GM21528 (cell line): ENCODE measurements around the gene ASPSCR1.

Source experiments
- ATAC-seq: cut with Tn5 transposase; IDR thresholded peaks from one replicate; pipeline ENCODE4 v1.9.1; 2021; ENCODE audit warnings: mild to moderate bottlenecking, moderate library complexity; ENCODE audit not compliant: unreplicated experiment, low FRiP score

ASPSCR1 gene, protein sequence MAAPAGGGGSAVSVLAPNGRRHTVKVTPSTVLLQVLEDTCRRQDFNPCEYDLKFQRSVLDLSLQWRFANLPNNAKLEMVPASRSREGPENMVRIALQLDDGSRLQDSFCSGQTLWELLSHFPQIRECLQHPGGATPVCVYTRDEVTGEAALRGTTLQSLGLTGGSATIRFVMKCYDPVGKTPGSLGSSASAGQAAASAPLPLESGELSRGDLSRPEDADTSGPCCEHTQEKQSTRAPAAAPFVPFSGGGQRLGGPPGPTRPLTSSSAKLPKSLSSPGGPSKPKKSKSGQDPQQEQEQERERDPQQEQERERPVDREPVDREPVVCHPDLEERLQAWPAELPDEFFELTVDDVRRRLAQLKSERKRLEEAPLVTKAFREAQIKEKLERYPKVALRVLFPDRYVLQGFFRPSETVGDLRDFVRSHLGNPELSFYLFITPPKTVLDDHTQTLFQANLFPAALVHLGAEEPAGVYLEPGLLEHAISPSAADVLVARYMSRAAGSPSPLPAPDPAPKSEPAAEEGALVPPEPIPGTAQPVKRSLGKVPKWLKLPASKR

DNA sequence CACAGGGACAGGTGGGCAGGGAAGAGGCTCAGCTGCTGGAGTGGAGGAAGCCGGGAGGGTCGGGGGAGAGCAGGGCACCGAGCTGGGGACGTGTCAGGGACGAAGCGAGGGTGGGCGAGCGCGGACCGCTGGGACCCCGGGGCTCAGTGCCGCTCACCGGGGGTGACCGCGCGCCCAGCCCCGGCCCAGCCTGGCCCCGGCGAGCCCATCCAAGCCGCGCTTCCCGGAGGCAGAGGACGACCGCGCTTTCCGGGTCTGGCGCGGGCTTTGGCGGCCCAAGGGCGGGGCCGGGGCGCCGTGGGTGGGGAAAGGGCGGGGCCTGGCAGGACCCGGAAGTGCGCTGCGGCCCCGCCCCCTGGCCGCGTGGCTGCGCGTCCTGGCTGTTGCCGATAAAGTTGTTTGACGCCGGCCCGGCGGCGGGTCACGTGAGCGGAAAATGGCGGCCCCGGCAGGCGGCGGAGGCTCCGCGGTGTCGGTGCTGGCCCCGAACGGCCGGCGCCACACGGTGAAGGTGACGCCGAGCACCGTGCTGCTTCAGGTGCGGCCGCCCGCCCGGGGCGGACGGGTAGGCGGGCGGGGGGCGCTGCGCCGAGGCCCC, at the start of gene ASPSCR1:
Gene ASPSCR1, plus strand, starts transcription at position 419 of the 598 bp plus-strand sequence. Its CDS starts 18 bp downstream, at position 437.
- peak; percentile 82 for ATAC-seq

DNA sequence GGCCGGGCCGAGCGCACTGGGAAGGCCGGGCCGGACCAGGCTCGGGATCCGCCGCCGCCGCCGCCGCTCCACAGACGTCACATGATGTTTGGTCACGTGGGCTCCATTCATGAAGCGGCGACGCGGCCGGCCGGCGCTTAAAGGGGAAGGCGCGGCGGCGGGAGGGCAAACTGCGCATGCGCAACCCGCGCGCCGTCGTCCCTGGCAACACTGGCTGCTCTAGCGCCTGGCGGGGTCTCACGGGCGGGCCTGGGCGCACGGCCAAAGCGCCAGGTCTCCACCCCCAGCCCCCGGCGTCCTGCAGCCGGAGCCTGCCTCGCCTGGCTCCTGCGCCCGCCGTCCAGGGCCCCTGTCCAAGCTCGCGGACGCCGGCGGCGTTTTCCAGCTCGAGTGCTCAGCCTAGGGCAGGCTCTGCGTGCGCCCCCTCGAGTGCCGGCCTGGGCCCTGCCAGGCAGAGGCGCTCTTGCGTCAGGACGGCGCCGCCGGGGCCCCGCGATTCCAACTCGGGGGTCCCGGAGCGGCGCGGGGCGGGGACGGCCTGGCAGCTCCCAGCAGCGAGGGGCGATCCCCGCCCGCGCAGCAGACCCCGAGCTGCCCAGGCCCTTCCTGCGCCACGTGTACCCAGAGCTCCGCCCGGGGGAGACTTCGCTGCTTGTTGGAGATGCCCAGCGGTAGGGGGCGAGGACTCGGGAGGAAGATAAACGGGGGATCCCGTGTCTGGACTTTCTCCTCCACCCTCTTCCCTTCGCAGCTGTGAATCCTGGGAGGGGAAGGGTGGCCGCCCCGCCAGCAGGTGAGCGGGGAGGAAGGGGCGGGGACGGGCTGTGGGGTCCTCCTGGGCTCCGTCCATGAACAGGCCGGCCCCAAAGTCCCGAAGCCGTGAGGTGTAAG, 49.5 kb upstream of the ASPSCR1 start, which contains the start of gene MAFG:
Gene MAFG, minus strand, starts transcription at position 83 of the 891 bp plus-strand sequence. CDS start 4,550 bp downstream, outside the sequence.
- ATAC-seq, result peak; percentile 43

DNA sequence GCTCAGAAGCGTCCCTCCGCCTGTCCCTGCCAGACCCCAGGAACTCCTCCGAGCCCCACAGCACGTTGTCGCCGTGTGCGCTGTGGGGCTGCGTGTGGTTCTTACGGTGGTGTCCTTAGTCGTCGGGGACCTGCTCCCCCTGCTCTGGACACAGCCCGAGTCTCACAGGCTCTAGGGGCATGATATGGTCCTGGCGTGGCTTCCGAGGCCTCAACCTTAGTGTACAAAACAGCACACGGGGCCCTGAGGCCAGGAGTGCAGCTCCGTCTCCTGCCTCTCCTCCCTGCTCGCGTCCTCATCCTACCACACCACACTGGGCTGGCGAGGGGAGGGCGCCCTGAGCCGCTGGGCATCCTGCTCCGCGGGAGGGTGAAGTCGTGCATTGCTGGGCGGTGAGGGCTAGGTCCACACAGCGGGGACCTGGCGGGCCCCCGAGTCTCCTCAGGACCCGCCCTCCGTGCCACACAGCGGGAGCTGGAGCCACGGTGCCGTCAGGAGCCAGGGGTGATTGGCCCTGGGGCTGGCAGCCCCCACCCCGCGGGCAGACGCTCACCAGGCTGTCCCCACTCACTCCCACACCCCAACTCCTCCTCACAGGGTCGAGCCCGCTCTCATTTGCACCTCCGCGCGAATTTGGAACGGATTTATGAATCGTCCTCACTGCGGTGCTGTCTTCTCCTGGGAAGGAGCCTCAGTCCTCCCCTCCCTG, 48.7 kb upstream of the ASPSCR1 start:
- no peak for ATAC-seq

DNA sequence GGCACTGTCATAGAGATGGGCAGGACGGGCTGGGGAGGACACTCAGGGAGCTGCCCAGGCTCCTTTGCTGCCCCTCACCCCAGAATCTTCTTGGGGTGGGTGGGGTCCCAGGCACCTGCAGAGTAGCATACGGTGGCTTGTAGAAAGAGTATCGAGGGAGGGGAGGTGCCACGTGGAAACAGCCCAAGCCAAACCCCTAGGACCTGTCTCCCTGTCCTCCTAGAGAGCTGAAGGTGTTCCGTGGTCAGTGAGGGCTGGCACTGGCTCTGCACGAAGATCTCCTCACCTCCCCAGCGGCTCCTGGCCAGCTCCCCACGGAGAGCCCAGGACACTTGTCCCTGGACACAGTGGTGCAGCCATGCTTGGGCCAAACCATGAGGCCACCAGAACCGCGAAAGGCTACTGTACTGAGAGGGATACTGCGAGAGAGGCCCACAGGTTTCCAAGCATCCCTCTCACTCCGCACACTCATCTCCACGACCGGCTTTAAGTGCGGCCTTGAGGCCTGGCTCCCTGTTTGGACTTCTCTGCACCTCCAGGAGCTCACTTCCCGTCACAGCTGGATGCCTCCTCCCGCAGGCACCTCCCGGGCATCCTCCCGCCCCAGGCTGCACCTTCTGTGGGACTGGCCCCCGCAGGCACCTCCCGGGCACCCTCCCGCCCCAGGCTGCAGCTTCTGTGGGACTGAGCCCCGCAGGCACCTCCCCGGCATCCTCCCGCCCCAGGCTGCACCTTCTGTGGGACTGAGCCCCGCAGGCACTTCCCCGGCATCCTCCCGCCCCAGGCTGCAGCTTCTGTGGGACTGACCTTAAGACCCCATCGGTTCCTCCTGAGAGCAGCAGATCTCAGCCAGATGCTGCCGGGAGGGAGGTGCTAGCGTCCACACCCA, 47.9 kb upstream of the ASPSCR1 start:
- no peak for ATAC-seq

DNA sequence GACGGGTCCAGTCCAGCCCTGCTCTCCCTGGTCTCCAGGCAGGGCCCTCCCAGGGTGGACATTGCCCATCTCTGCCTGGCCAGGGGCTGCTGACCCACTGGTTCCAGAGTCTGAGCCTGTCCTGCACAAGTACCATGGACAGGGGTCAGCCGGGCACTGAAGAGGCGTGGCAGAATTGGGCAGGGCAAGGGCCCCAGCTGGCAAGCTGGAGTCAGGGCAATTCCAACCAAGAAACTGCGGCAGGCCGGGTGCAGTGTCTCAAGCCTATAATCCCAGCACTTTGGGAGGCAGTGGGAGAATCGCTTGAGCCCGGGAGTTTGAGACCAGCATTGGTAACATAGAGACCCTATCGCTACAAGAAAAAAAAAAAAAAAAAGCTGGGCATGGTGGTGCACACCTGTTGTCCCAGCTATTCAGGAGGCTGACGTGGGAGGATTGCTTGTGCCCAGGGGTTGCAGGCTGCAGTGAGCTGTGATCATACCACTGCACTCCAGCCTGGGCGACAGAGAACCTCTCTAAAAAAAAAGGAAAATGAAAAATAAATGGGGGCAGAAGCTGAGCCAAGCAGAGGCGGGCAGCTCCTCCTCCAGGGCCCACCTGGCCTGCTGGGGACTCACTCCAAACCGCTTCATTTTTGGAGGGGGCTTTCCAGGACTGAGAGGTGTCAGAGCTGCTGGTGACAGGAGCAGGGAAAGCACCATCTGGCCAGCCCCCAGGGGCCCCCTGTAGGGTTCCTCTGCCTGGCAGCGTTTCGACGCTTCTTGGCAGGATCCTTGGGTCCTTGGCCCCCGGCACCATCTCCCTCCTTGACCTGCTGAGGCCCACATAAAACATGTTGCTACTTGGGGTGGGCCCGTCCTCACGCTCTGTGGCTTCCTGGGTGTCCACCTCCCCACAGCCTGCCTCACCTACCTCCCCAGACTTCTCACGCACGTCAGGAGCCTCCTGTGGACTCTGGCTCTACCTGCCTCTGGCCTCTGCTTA, 47.0 kb upstream of the ASPSCR1 start:
- ATAC-seq, result no peak

DNA sequence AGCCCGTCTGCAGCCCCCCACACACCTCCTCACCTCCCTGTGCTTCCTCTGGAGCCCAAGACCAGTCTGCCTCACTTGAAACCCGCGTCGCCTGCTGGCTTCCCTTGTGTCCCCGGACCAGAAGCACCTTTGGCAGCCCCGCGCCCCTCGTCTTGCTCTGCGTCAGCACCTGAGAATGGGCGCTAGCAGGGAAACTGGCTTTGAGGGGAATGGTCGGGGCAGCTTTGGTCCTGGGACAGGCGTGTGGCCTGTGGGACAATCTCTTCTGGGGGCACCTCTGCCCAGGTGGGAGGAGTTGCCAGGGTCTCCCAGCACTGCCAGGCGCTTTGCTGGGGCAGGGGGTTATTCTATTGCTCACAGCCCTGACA, 46.3 kb upstream of the ASPSCR1 start:
- ATAC-seq, result no peak

DNA sequence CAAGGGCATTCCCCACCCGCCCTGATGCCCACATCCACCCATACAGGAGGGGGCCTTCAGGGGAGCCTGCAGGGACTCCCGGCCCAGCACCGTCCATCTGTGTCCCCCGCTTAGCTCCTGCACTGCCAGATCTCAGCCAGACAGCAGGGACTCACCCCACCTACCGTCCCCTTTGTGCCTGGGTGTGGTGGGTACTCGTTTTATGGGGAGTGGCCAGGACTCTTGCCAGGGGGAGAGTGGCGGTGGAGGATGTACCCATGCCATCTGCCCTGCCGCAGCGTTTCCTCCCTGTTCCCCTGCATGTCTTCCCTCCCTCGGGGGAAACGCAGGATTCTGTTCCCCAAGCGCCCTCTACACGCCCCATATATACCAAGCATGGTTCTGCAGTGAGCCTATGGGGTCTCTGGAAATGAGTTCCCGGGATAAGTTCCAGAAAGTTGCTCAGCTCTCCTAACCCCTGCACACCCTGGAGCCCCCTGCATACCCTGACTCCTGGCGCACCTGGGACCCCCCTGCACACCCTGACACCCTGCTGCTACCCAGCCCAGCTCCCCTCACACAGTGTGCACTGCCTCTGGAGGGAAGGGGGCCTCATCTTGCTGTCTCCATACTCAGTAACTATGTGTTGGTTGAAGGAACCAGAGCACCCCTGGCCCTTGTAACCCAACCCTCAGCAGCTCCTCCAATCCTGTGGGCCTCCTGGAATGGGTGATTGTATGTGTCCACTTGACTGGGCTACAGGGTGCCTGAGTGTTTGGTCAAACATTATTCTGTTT, 45.7 kb upstream of the ASPSCR1 start:
- no peak for ATAC-seq

DNA sequence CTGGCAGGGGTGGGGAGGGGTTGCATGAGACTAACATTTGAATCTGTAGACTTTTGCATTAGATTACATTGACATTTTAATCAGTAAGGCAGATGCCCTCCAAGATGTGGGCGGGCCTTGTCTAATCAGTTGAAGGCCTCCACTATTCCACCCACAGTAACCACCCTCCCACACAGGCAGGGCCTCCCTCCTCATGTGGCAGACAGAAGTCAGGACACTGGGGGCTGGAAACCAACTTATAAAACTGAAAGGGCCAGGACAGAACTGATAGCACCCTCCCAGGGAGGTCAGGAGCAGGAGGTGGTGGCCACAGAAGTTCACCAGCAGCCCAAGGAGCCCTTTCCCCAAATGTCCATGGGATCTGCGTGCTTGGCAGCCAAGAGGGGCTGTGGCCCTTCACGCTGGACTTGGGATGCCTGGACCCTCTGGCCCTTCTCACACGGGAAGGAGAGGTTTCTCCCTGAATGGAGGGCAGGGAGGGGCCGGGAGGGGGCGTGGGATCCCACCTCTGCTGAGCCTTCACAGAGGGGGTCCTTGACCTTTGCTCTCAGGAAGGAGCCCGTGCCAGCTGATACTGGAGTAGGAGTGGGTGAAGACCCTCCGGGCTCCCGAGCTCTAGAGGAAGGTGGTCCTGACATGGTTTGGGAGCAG, 45.0 kb upstream of the ASPSCR1 start:
- ATAC-seq, result no peak

DNA sequence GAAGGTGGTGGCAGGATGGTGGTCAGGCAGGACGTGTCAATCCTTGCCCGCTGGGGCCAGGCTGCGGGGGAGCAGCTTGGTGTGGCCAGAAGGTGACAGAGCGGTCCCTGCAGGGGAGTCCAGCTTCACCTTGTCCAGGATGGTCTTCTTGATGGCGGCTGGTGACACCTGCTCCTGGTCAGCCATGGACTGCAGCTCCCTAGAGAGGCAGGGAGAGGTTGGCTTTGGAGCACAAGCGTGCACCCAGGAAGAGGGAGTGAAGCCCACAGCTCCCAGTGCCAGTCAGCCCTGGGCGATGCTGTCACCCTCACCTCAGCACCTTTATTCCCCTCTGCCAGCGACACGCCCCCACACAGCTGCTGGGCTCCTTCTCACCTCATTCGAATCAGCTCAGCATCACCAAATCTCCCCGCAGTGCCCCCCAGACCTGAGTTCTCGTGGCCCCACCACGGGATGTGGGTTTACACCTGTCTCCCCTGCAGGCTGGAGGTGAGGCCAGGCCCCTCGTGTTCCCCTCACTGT, 44.2 kb upstream of the ASPSCR1 start:
- no peak for ATAC-seq

DNA sequence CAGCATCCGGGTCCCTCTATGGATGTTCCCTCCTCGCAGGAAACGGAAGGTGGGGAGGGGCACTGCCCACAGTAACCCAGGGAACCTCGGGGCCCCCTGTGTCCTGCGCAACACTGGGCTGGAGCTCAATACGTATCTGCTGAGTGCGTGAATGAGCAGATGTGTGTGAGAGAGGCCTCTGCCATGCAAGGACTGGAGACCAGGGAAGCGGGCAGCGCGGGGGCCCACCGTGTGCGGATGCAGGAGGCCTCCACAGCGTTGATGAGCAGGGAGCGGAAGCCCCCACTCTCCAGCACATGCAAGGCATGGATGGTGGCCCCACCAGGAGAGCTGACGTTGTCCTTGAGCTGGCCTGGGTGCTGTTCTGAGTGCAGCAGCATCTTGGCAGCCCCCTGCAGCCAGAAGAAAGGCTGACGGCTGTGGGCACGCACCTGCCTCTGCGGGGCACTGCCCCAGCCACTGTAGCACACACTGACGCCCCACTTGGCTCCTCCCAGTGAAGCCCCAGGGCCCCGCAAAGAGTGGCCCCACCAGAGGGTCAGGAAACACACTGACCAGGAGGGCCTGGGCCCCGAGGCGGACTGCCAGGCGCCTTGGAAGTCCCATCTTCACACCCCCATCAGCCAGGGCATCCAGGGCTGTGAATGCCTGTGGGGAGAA, 43.2 kb upstream of the ASPSCR1 start:
- no peak for ATAC-seq

DNA sequence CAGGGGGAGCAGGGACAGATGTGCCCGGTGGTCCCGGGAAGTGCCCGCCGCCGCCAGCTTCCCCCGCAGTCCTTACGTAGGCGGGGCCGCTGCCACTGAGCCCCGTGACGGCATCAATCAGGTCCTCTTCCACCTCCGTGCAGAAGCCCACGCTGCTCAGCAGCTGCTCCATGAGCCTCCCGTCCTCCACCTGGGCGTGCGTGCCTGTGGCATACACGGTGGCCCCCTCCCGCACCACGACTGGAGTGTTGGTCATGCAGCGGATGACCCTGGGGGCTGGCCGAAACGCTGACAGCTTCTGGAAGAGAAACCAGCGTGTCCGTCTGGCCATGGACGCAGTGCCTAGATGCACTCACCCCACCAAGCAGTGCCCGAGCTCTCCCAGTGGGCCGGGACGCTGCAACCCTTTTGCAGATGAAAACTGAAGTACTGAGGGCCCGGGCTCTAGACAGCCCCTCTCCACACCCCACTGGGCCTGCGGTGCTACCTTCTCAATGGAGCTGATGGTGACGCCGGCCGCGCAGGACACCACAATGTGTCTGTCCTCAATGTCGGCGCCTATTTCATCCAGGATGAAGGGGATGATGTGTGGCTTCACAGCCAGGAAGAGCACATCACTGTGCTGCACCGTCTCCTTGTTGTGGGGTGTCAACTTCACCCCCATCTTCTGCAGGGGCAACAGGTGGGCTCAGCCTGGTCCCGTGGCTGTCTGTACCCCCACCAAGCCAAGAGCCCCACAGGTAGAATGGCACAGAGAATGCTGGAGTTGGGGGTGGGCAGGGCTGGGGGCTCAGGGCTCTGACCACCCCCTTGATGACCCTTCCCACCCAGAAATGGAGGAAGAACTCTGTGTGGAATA, 42.4 kb upstream of the ASPSCR1 start:
- ATAC-seq, result no peak

DNA sequence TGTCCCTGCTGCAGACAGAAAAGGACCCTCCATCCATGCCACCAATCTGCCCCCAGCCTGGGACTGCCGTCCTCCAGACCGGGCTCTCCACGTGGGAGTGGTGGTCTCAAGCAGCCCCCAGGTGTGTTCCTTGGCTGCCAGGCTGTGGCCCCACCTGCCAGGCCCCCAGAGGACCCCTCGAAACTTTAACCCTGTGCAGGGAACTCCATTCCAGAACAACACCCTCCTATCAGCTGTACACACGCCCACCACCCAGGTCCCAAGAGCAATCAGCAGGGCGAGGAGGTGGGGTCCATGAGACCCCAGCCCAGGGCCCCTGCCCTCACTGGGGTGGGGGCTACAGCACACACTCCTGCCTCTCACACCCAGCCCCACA, 41.7 kb upstream of the ASPSCR1 start:
- no peak for ATAC-seq

DNA sequence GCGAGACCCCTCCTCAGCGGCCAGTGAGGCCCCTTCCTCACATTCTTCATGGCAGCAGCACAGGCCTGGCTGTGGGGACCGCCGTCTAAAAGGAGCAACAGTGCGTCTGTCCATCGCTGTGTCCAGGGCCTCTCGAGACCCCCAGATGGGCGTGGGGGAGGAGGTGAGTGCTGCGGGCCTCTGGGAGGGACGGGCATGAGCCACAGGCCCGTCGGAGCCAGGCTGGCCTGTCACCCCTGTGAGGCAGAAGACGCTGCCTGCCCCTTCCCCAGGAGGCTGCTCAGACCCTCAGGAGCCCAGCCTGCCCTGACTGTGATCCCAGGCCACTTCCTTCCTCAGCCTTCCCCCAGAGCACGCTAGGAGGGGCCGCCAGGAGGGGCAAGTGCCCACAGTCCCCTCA, 38.2 kb upstream of the ASPSCR1 start:
- no peak for ATAC-seq

DNA sequence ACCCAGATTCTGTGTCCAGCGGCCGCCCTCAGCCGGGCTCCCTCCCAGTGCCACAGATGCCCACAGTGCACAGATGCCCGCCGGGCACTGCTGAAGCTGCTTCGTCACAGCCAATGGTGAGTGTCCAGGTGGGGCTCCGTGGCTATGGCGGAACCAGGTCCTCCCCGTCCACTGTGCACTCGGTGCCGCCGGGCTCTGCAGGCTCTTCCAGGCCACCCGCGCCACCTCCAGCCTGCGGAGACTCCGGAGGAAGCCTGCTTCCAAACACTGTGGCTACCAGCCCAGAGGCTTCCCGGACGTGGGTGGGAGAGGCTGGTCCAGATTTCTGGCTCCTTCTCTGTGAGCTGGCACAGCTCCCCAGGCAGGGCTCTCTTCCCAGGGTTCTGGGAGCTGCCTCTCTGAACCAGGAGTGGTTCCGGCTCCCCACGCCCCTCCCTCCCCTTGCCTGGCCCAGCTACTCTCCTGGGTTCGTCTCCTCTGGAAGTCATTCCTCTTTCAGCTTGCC, 37.5 kb upstream of the ASPSCR1 start:
- no peak for ATAC-seq
